Measurements from ENCODE around the gene REPS1.
"Not testable (repeated sequence)": the region's sequence is repeated elsewhere in the genome, so short reads cannot be mapped to it uniquely, and the experiment has no call there.

The REPS1 gene

GRCh38 chr6:138944412-138944811 is 43.6 kb downstream of the REPS1 start:
- DNase-seq (ENCODE audit: low read depth, low spot score): peak; percentile 56
- H3K27ac ChIP-seq: peak overlapping the region; percentile 29

GRCh38 chr6:138943089-138943625 is 44.9 kb downstream of the REPS1 start:
- H3K27ac ChIP-seq: no peak overlapping the region
- no peak for DNase-seq (ENCODE audit: low read depth, low spot score)

GRCh38 chr6:138936873-138937272 is 51.2 kb downstream of the REPS1 start:
- not testable (repeated sequence) for H3K27ac ChIP-seq; DNase-seq (ENCODE audit: low read depth, low spot score)

- H3K27ac ChIP-seq: no peak overlapping the region
- DNase-seq (ENCODE audit: low read depth, low spot score): no peak
Measured at GRCh38 chr6:138931660-138932059, 56.4 kb downstream of the REPS1 start.

GRCh38 chr6:138926579-138926978 is 61.5 kb downstream of the REPS1 start:
- H3K27ac ChIP-seq: no peak overlapping the region
- DNase-seq (ENCODE audit: low read depth, low spot score): no peak

GRCh38 chr6:138925806-138926205 is 62.2 kb downstream of the REPS1 start:
- DNase-seq (ENCODE audit: low read depth, low spot score): no peak
- H3K27ac ChIP-seq: no peak overlapping the region

- no peak overlapping the region for H3K27ac ChIP-seq
- no peak for DNase-seq (ENCODE audit: low read depth, low spot score)
Measured at GRCh38 chr6:138923561-138923960, 64.5 kb downstream of the REPS1 start.

GRCh38 chr6:138920906-138921305 is 67.1 kb downstream of the REPS1 start:
- H3K27ac ChIP-seq: no peak overlapping the region
- DNase-seq (ENCODE audit: low read depth, low spot score): no peak

- DNase-seq (ENCODE audit: low read depth, low spot score): peak; percentile 12
- H3K27ac ChIP-seq: peak overlapping the region; percentile 83
Measured at GRCh38 chr6:138914701-138915100, 73.4 kb downstream of the REPS1 start.

GRCh38 chr6:138912308-138912707 is 75.7 kb downstream of the REPS1 start:
- no peak overlapping the region for H3K27ac ChIP-seq
- DNase-seq (ENCODE audit: low read depth, low spot score): no peak

- no peak for DNase-seq (ENCODE audit: low read depth, low spot score)
- no peak overlapping the region for H3K27ac ChIP-seq
Measured at GRCh38 chr6:138909975-138910374, 78.1 kb downstream of the REPS1 start.

GRCh38 chr6:138909511-138909910 is 78.5 kb downstream of the REPS1 start:
- no peak overlapping the region for H3K27ac ChIP-seq
- no peak for DNase-seq (ENCODE audit: low read depth, low spot score)

GRCh38 chr6:138907167-138907566 is 80.9 kb downstream of the REPS1 start:
- DNase-seq (ENCODE audit: low read depth, low spot score): no peak
- no peak overlapping the region for H3K27ac ChIP-seq

- H3K27ac ChIP-seq: no peak overlapping the region
- no peak for DNase-seq (ENCODE audit: low read depth, low spot score)
Measured at GRCh38 chr6:138897031-138897430, 91.0 kb downstream of the REPS1 start.

- no peak for DNase-seq (ENCODE audit: low read depth, low spot score)
- no peak overlapping the region for H3K27ac ChIP-seq
Measured at GRCh38 chr6:138896104-138896756, 91.8 kb downstream of the REPS1 start.

GRCh38 chr6:138891255-138891986 is 96.6 kb downstream of the REPS1 start:
- H3K27ac ChIP-seq: no peak overlapping the region
- no peak for DNase-seq (ENCODE audit: low read depth, low spot score)

GRCh38 chr6:138885156-138885819 is 102.8 kb downstream of the REPS1 start:
- no peak for DNase-seq (ENCODE audit: low read depth, low spot score)
- no peak overlapping the region for H3K27ac ChIP-seq

- no peak for DNase-seq (ENCODE audit: low read depth, low spot score)
Measured at GRCh38 chr6:138882369-138883017, 105.6 kb downstream of the REPS1 start.

GRCh38 chr6:138873191-138873590 is 114.9 kb downstream of the REPS1 start:
- no peak for DNase-seq (ENCODE audit: low read depth, low spot score)
- H3K27ac ChIP-seq: no peak overlapping the region

More at GRCh38 chr6:138882369-138883017, 105.6 kb downstream of the REPS1 start:
- no peak overlapping the region for H3K27ac ChIP-seq

GRCh38 chr6:138869398-138869797 is 118.7 kb downstream of the REPS1 start:
- H3K27ac ChIP-seq: no peak overlapping the region
- DNase-seq (ENCODE audit: low read depth, low spot score): no peak

- H3K27ac ChIP-seq: no peak overlapping the region
- no peak for DNase-seq (ENCODE audit: low read depth, low spot score)
Measured at GRCh38 chr6:138868181-138868580, 119.9 kb downstream of the REPS1 start.

All from epithelial cell of prostate (primary cell).